Measurements from ENCODE around the gene CPE.

The CPE gene

DNA sequence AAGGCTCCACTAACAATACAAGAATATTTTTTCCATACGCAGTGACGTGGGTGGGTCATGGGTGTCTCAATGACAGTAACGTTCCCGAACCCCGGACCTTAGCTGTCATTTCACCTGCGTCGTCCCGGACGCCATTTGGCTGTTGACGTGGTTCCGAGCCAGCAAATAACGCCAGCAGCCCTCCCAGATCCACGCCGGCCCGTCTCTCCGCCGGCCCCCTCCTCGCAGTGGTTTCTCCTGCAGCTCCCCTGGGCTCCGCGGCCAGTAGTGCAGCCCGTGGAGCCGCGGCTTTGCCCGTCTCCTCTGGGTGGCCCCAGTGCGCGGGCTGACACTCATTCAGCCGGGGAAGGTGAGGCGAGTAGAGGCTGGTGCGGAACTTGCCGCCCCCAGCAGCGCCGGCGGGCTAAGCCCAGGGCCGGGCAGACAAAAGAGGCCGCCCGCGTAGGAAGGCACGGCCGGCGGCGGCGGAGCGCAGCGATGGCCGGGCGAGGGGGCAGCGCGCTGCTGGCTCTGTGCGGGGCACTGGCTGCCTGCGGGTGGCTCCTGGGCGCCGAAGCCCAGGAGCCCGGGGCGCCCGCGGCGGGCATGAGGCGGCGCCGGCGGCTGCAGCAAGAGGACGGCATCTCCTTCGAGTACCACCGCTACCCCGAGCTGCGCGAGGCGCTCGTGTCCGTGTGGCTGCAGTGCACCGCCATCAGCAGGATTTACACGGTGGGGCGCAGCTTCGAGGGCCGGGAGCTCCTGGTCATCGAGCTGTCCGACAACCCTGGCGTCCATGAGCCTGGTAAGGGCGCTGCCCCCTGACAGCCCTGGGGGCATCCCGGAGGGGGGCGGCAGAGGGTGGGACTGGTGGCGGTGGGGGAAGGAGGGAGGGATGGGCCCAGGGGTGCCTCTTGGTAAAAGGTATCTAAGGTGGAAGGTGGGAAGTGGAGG, at the start of gene CPE:
CPE (plus strand) TSS at position 264 of the 933 bp plus-strand sequence; CDS start at position 478, 214 bp downstream.
- H3K9me3 ChIP-seq (ENCODE audit: insufficient read depth, low read depth, low read length), result no peaks in the 10 kb centered on the region
- TF ChIP-seq, protein P1, sequence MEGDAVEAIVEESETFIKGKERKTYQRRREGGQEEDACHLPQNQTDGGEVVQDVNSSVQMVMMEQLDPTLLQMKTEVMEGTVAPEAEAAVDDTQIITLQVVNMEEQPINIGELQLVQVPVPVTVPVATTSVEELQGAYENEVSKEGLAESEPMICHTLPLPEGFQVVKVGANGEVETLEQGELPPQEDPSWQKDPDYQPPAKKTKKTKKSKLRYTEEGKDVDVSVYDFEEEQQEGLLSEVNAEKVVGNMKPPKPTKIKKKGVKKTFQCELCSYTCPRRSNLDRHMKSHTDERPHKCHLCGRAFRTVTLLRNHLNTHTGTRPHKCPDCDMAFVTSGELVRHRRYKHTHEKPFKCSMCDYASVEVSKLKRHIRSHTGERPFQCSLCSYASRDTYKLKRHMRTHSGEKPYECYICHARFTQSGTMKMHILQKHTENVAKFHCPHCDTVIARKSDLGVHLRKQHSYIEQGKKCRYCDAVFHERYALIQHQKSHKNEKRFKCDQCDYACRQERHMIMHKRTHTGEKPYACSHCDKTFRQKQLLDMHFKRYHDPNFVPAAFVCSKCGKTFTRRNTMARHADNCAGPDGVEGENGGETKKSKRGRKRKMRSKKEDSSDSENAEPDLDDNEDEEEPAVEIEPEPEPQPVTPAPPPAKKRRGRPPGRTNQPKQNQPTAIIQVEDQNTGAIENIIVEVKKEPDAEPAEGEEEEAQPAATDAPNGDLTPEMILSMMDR (conservative IDR thresholded peaks at IDR 0.05; ENCODE audit: low read length), result no peak
- no peak for TF ChIP-seq EZH2phosphoT487 (IDR thresholded peaks at IDR 0.05; ENCODE audit: borderline replicate concordance)
- no peaks in the 10 kb centered on the region for H4K20me1 ChIP-seq (ENCODE audit: insufficient read depth, low read length, poor library complexity, severe bottlenecking)
- no peaks in the 10 kb centered on the region for H3K79me2 ChIP-seq (ENCODE audit: insufficient read depth, low read length)
- H3K36me3 ChIP-seq (ENCODE audit: insufficient read depth, low read length), result no peaks in the 10 kb centered on the region
- H3K4me3 ChIP-seq (ENCODE audit: low read length, poor library complexity, severe bottlenecking), result no peak within 1 kb of the TSS
- peaks cover 47% of the 10 kb centered on the region for H3K27me3 ChIP-seq (ENCODE audit: insufficient read depth, low read length, poor library complexity, severe bottlenecking)
- H3K4me1 ChIP-seq (ENCODE audit: insufficient read depth, low read length, poor library complexity, severe bottlenecking), result no peaks in the 10 kb centered on the region
- H3K4me2 ChIP-seq (ENCODE audit: low read depth, low read length, poor library complexity, severe bottlenecking), result no peak within 1 kb of the TSS
- H3K9me2 ChIP-seq (replicated peaks; ENCODE audit: low read depth, low read length), result no peaks in the 10 kb centered on the region
- H3F3A ChIP-seq (ENCODE audit: low read depth), result no peaks in the 10 kb centered on the region
- H2AFZ ChIP-seq (ENCODE audit: low read length), result no peak within 1 kb of the TSS
- H3K9ac ChIP-seq (ENCODE audit: low read depth, low read length, poor library complexity, severe bottlenecking), result no peak within 1 kb of the TSS

DNA sequence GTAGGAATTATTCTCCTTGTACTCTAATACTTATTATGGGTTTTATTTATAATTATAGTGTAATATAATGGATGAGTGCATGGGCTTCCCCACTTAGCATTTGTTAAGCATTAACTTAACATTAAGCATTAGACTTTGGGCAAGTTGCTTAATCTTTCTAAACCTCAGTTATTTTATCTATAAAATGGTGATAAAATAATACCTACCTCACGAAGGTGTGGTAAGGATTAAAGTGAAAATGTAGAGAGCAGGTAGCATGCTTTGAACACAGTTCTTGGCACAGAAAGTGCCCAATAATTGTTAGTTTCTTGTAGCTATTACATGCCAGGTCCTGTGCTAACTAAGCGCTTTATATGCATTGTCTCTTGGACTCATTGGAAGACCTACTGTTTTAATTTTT, 48.7 kb upstream of the CPE start:
- Histone ChIP-seq H3K4me2 (ENCODE audit: low read depth, low read length, poor library complexity, severe bottlenecking) (peak overlapping the region; percentile 97), H3K9me2 (replicated peaks; ENCODE audit: low read depth, low read length) (no peaks in the 10 kb centered on the region), H3K4me3 (ENCODE audit: low read length, poor library complexity, severe bottlenecking) (peak overlapping the region; percentile 93), H3K9ac (ENCODE audit: low read depth, low read length, poor library complexity, severe bottlenecking) (peak overlapping the region; percentile 95), H3K79me2 (ENCODE audit: insufficient read depth, low read length) (peaks cover 84% of the 10 kb centered on the region), H3K36me3 (ENCODE audit: insufficient read depth, low read length) (peaks cover 18% of the 10 kb centered on the region), H2AFZ (ENCODE audit: low read length) (no peak overlapping the region), H3K4me1 (ENCODE audit: insufficient read depth, low read length, poor library complexity, severe bottlenecking) (peaks cover 70% of the 10 kb centered on the region), H3F3A (ENCODE audit: low read depth) (no peaks in the 10 kb centered on the region), H3K27me3 (ENCODE audit: insufficient read depth, low read length, poor library complexity, severe bottlenecking) (no peaks in the 10 kb centered on the region), H3K9me3 (ENCODE audit: insufficient read depth, low read depth, low read length) (no peaks in the 10 kb centered on the region), H4K20me1 (ENCODE audit: insufficient read depth, low read length, poor library complexity, severe bottlenecking) (peaks cover 74% of the 10 kb centered on the region)
- TF ChIP-seq, protein P1 (conservative IDR thresholded peaks at IDR 0.05; ENCODE audit: low read length), result no peak
- TF ChIP-seq EZH2phosphoT487 (IDR thresholded peaks at IDR 0.05; ENCODE audit: borderline replicate concordance), result no peak

DNA sequence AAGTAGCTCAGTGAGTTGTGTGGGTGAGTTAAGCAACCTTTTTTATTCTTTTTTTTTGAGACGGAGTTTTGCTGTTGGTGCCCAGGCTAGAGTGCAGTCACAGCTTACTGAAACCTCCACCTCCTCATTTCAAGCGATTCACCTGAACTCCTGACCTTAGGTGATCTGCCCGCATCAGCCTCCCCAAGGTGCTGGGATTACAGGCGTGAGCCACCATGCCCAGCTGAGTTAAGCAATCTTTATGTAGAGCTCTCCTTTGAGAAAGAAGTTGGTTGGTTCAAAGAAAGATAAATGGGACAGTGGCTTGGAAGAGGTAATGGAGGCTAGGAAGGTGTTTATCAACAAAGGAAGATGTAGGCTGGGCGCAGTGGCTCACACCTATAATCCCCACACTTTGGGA, 48.1 kb upstream of the CPE start:
- peaks cover 71% of the 10 kb centered on the region for H3K4me1 ChIP-seq (ENCODE audit: insufficient read depth, low read length, poor library complexity, severe bottlenecking)
- TF ChIP-seq, protein P1 (conservative IDR thresholded peaks at IDR 0.05; ENCODE audit: low read length), result no peak
- no peak for TF ChIP-seq EZH2phosphoT487 (IDR thresholded peaks at IDR 0.05; ENCODE audit: borderline replicate concordance)
- H2AFZ ChIP-seq (ENCODE audit: low read length), result no peak overlapping the region
- no peaks in the 10 kb centered on the region for H3K9me2 ChIP-seq (replicated peaks; ENCODE audit: low read depth, low read length)
- peak overlapping the region; percentile 93 for H3K4me3 ChIP-seq (ENCODE audit: low read length, poor library complexity, severe bottlenecking)
- peaks cover 80% of the 10 kb centered on the region for H4K20me1 ChIP-seq (ENCODE audit: insufficient read depth, low read length, poor library complexity, severe bottlenecking)
- H3K9me3 ChIP-seq (ENCODE audit: insufficient read depth, low read depth, low read length), result no peaks in the 10 kb centered on the region
- no peaks in the 10 kb centered on the region for H3K27me3 ChIP-seq (ENCODE audit: insufficient read depth, low read length, poor library complexity, severe bottlenecking)
- H3K9ac ChIP-seq (ENCODE audit: low read depth, low read length, poor library complexity, severe bottlenecking), result peak overlapping the region; percentile 95
- H3K79me2 ChIP-seq (ENCODE audit: insufficient read depth, low read length), result peaks cover 90% of the 10 kb centered on the region
- H3K4me2 ChIP-seq (ENCODE audit: low read depth, low read length, poor library complexity, severe bottlenecking), result peak overlapping the region; percentile 97
- H3F3A ChIP-seq (ENCODE audit: low read depth), result no peaks in the 10 kb centered on the region
- peaks cover 23% of the 10 kb centered on the region for H3K36me3 ChIP-seq (ENCODE audit: insufficient read depth, low read length)

Measured in Loucy (cell line).